GM23338 (cell line): ENCODE data around the gene CAMKK2.

Source experiments
- CREB1 ChIP-seq: fragments of 250-450 bp; sonication (Bioruptor Pico); IDR thresholded peaks from 2 replicates; pipeline ENCODE4 v1.5.0; 2020; ENCODE audit warnings: low read depth, mild to moderate bottlenecking, moderate library complexity
- EZH2 ChIP-seq: fragments of 200-600 bp; sonication (generic); IDR thresholded peaks from one replicate; pipeline ENCODE4 v1.8.0; 2017; ENCODE audit warnings: antibody characterized with exemption, mild to moderate bottlenecking, low read depth; ENCODE audit not compliant: unreplicated experiment
- EZH2phosphoT487 ChIP-seq: fragments of 200-600 bp; sonication (generic); IDR thresholded peaks from one replicate; pipeline ENCODE4 v1.8.1; 2018; ENCODE audit warnings: antibody characterized with exemption; ENCODE audit not compliant: unreplicated experiment
- JUNB ChIP-seq: IDR thresholded peaks from one replicate; pipeline ENCODE4 v1.6.1; 2016; ENCODE audit warnings: antibody characterized with exemption; ENCODE audit not compliant: unreplicated experiment
- NANOG ChIP-seq: IDR thresholded peaks from 2 replicates; pipeline ENCODE4 v1.6.1; 2016; ENCODE audit warnings: antibody characterized with exemption, borderline replicate concordance
- POLR2AphosphoS5 ChIP-seq: IDR thresholded peaks from 2 replicates; pipeline ENCODE4 v1.6.1; 2016; ENCODE audit warnings: antibody characterized with exemption, low read depth
- STAT1 ChIP-seq: IDR thresholded peaks from one replicate; pipeline ENCODE4 v1.6.1; 2016; ENCODE audit warnings: antibody characterized with exemption; ENCODE audit not compliant: unreplicated experiment
- ZNF114 ChIP-seq: fragments of 250-450 bp; sonication (Bioruptor Pico); IDR thresholded peaks from 2 replicates; pipeline ENCODE4 v1.5.0; 2020; ENCODE audit warnings: mild to moderate bottlenecking, moderate library complexity
- ZNF331 ChIP-seq: fragments of 250-450 bp; sonication (Bioruptor Pico); IDR thresholded peaks from 2 replicates; pipeline ENCODE4 v1.5.0; 2020; ENCODE audit warnings: low read depth, mild to moderate bottlenecking, moderate library complexity
- TF ChIP-seq, protein P1 (sequence below): IDR thresholded peaks from one replicate; pipeline ENCODE4 v1.6.1; 2018; ENCODE audit warnings: antibody characterized with exemption; ENCODE audit not compliant: unreplicated experiment
- TF ChIP-seq, protein P2 (sequence below), 2 experiments: fragments of 200-600 bp in 1 of 2; sonication (generic) in 1 of 2; conservative IDR thresholded peaks; 2 replicates each; pipeline versions ENCODE4 v1.5.1 to v1.6.1; 2016 to 2017; ENCODE audit warnings: antibody characterized with exemption in 2 of 2, low read depth in 2 of 2, mild to moderate bottlenecking in 2 of 2, moderate library complexity in 1 of 2
- TF ChIP-seq, protein P3 (sequence below): IDR thresholded peaks from 2 replicates; pipeline ENCODE4 v1.6.1; 2016; ENCODE audit warnings: antibody characterized with exemption
- TF ChIP-seq, protein P4 (sequence below): fragments of 250-450 bp; sonication (Bioruptor Pico); IDR thresholded peaks from 2 replicates; pipeline ENCODE4 v1.5.0; 2020; ENCODE audit warnings: mild to moderate bottlenecking, moderate library complexity

DNA sequence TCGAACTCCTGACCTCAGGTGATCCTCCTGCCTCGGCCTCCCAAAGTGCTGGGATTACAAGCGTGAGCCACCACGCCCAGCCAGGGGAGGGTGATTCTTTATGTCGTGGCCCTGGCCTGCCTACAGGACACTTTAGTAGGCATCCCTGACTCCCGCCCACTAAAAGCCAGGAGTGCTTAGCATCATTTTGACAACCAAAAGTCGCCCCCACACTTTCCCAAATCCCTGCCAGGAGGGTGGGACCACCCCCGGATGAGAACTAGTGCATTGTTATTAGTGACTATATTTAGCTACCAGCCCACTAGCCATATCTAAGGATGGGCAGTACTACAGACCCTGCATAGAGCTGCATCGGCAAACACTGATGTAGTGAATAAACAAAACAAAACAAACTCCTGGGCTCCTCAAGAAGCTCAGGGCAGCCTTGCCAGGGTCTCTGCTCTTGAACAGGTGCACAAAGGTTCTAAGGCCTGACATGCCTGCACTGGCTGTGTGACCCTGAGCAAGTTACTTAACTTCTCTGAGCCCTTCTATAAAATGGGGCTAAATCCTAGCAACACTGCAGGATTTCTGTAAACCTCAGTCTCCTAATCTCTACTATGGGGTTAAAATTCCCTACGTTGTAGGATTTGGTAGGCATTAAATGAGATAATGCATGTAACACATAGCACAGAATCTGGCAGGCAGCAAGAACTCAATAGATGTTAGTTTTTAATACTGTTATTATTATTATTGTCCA lies 2.2 kb downstream of the CAMKK2 start:
- TF ChIP-seq, protein P1, sequence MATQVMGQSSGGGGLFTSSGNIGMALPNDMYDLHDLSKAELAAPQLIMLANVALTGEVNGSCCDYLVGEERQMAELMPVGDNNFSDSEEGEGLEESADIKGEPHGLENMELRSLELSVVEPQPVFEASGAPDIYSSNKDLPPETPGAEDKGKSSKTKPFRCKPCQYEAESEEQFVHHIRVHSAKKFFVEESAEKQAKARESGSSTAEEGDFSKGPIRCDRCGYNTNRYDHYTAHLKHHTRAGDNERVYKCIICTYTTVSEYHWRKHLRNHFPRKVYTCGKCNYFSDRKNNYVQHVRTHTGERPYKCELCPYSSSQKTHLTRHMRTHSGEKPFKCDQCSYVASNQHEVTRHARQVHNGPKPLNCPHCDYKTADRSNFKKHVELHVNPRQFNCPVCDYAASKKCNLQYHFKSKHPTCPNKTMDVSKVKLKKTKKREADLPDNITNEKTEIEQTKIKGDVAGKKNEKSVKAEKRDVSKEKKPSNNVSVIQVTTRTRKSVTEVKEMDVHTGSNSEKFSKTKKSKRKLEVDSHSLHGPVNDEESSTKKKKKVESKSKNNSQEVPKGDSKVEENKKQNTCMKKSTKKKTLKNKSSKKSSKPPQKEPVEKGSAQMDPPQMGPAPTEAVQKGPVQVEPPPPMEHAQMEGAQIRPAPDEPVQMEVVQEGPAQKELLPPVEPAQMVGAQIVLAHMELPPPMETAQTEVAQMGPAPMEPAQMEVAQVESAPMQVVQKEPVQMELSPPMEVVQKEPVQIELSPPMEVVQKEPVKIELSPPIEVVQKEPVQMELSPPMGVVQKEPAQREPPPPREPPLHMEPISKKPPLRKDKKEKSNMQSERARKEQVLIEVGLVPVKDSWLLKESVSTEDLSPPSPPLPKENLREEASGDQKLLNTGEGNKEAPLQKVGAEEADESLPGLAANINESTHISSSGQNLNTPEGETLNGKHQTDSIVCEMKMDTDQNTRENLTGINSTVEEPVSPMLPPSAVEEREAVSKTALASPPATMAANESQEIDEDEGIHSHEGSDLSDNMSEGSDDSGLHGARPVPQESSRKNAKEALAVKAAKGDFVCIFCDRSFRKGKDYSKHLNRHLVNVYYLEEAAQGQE = no peak
- TF ChIP-seq POLR2AphosphoS5 (no peak), EZH2 (no peak), STAT1 (no peak), EZH2phosphoT487 (no peak), CREB1 (no peak), NANOG (no peak), JUNB (no peak), ZNF331 (no peak), ZNF114 (CRISPR knock-in tag) (no peak)
- TF ChIP-seq, protein P2, sequence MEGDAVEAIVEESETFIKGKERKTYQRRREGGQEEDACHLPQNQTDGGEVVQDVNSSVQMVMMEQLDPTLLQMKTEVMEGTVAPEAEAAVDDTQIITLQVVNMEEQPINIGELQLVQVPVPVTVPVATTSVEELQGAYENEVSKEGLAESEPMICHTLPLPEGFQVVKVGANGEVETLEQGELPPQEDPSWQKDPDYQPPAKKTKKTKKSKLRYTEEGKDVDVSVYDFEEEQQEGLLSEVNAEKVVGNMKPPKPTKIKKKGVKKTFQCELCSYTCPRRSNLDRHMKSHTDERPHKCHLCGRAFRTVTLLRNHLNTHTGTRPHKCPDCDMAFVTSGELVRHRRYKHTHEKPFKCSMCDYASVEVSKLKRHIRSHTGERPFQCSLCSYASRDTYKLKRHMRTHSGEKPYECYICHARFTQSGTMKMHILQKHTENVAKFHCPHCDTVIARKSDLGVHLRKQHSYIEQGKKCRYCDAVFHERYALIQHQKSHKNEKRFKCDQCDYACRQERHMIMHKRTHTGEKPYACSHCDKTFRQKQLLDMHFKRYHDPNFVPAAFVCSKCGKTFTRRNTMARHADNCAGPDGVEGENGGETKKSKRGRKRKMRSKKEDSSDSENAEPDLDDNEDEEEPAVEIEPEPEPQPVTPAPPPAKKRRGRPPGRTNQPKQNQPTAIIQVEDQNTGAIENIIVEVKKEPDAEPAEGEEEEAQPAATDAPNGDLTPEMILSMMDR (conservative IDR thresholded peaks at IDR 0.05; ENCODE audit: low read depth in 2 of 2) = no peak
- TF ChIP-seq, protein P3, sequence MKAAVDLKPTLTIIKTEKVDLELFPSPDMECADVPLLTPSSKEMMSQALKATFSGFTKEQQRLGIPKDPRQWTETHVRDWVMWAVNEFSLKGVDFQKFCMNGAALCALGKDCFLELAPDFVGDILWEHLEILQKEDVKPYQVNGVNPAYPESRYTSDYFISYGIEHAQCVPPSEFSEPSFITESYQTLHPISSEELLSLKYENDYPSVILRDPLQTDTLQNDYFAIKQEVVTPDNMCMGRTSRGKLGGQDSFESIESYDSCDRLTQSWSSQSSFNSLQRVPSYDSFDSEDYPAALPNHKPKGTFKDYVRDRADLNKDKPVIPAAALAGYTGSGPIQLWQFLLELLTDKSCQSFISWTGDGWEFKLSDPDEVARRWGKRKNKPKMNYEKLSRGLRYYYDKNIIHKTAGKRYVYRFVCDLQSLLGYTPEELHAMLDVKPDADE = no peak
- TF ChIP-seq, protein P4, sequence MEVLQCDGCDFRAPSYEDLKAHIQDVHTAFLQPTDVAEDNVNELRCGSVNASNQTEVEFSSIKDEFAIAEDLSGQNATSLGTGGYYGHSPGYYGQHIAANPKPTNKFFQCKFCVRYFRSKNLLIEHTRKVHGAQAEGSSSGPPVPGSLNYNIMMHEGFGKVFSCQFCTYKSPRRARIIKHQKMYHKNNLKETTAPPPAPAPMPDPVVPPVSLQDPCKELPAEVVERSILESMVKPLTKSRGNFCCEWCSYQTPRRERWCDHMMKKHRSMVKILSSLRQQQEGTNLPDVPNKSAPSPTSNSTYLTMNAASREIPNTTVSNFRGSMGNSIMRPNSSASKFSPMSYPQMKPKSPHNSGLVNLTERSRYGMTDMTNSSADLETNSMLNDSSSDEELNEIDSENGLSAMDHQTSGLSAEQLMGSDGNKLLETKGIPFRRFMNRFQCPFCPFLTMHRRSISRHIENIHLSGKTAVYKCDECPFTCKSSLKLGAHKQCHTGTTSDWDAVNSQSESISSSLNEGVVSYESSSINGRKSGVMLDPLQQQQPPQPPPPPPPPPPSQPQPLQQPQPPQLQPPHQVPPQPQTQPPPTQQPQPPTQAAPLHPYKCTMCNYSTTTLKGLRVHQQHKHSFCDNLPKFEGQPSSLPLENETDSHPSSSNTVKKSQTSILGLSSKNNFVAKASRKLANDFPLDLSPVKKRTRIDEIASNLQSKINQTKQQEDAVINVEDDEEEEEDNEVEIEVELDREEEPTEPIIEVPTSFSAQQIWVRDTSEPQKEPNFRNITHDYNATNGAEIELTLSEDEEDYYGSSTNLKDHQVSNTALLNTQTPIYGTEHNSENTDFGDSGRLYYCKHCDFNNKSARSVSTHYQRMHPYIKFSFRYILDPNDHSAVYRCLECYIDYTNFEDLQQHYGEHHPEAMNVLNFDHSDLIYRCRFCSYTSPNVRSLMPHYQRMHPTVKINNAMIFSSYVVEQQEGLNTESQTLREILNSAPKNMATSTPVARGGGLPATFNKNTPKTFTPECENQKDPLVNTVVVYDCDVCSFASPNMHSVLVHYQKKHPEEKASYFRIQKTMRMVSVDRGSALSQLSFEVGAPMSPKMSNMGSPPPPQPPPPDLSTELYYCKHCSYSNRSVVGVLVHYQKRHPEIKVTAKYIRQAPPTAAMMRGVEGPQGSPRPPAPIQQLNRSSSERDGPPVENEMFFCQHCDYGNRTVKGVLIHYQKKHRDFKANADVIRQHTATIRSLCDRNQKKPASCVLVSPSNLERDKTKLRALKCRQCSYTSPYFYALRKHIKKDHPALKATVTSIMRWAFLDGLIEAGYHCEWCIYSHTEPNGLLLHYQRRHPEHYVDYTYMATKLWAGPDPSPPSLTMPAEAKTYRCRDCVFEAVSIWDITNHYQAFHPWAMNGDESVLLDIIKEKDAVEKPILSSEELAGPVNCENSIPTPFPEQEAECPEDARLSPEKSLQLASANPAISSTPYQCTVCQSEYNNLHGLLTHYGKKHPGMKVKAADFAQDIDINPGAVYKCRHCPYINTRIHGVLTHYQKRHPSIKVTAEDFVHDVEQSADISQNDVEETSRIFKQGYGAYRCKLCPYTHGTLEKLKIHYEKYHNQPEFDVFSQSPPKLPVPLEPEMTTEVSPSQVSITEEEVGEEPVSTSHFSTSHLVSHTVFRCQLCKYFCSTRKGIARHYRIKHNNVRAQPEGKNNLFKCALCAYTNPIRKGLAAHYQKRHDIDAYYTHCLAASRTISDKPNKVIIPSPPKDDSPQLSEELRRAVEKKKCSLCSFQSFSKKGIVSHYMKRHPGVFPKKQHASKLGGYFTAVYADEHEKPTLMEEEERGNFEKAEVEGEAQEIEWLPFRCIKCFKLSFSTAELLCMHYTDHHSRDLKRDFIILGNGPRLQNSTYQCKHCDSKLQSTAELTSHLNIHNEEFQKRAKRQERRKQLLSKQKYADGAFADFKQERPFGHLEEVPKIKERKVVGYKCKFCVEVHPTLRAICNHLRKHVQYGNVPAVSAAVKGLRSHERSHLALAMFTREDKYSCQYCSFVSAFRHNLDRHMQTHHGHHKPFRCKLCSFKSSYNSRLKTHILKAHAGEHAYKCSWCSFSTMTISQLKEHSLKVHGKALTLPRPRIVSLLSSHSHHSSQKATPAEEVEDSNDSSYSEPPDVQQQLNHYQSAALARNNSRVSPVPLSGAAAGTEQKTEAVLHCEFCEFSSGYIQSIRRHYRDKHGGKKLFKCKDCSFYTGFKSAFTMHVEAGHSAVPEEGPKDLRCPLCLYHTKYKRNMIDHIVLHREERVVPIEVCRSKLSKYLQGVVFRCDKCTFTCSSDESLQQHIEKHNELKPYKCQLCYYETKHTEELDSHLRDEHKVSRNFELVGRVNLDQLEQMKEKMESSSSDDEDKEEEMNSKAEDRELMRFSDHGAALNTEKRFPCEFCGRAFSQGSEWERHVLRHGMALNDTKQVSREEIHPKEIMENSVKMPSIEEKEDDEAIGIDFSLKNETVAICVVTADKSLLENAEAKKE (CRISPR knock-in tag) = no peak
